Neural progenitor cell (in vitro differentiated cells): ENCODE data around the gene PCDHB13. TPM values are rescaled to one million over a fixed set of nuclear protein-coding genes. Genes with fewer than 3 reads are reported as not detected.
"Not testable (repeated sequence)": the region's sequence is repeated elsewhere in the genome, so short reads cannot be mapped to it uniquely, and the experiment has no call there.

Experiments used
- DNase-seq: peaks from one replicate; pipeline ENCODE4 v3.0.0-alpha.2; 2016; ENCODE audit warnings: low spot score
- H2AFZ ChIP-seq: fragments of 200-600 bp; sonication (generic); replicated peaks from 2 replicates; pipeline ENCODE4 v1.6.1; 2016; ENCODE audit warnings: antibody characterized with exemption
- H3F3A ChIP-seq: fragments of 200-600 bp; sonication (generic); 2 replicates; pipeline ENCODE4 v1.6.1; 2016; ENCODE audit warnings: antibody characterized with exemption, low read depth
- H3K27ac ChIP-seq: fragments of 200-600 bp; sonication (generic); 2 replicates; pipeline ENCODE4 v1.5.1; 2016; ENCODE audit warnings: mild to moderate bottlenecking
- H3K27me3 ChIP-seq: fragments of 200-600 bp; sonication (generic); 2 replicates; pipeline ENCODE4 v1.6.1; 2016; ENCODE audit warnings: mild to moderate bottlenecking, moderate library complexity
- H3K36me3 ChIP-seq: fragments of 200-600 bp; sonication (generic); 2 replicates; pipeline ENCODE4 v1.5.1; 2016
- H3K4me1 ChIP-seq: fragments of 200-600 bp; sonication (generic); 2 replicates; pipeline ENCODE4 v1.6.1; 2016; ENCODE audit warnings: mixed run types
- H3K4me2 ChIP-seq: fragments of 200-600 bp; sonication (generic); 2 replicates; pipeline ENCODE4 v1.6.1; 2016
- H3K4me3 ChIP-seq: fragments of 200-600 bp; sonication (generic); 2 replicates; pipeline ENCODE4 v1.5.1; 2016
- H3K79me2 ChIP-seq: fragments of 200-600 bp; sonication (generic); 2 replicates; pipeline ENCODE4 v1.6.1; 2016; ENCODE audit warnings: low read depth
- H3K9ac ChIP-seq: fragments of 200-600 bp; sonication (generic); 2 replicates; pipeline ENCODE4 v1.6.1; 2016
- H3K9me3 ChIP-seq: fragments of 200-600 bp; sonication (generic); 2 replicates; pipeline ENCODE4 v1.5.1; 2016; ENCODE audit warnings: low read depth
- H4K20me1 ChIP-seq: fragments of 200-600 bp; sonication (generic); 2 replicates; pipeline ENCODE4 v1.6.1; 2016; ENCODE audit warnings: low read depth
- H3K27ac Mint-ChIP-seq: 3 replicates; pipeline ENCODE4 v1.8.0; 2021; ENCODE audit warnings: mixed read lengths
- H3K27me3 Mint-ChIP-seq: 2 replicates; pipeline ENCODE4 v1.8.0; 2022; ENCODE audit warnings: low read depth, mild to moderate bottlenecking, inconsistent platforms, moderate library complexity, mixed read lengths; ENCODE audit not compliant: insufficient read depth
- H3K36me3 Mint-ChIP-seq: 3 replicates; pipeline ENCODE4 v1.8.0; 2021; ENCODE audit warnings: mixed read lengths
- H3K4me1 Mint-ChIP-seq: 3 replicates; pipeline ENCODE4 v1.8.0; 2021; ENCODE audit warnings: mixed read lengths
- H3K4me3 Mint-ChIP-seq: 3 replicates; pipeline ENCODE4 v1.8.0; 2021; ENCODE audit warnings: mild to moderate bottlenecking, moderate library complexity, mixed read lengths
- H3K9me3 Mint-ChIP-seq: 3 replicates; pipeline ENCODE4 v1.8.0; 2020; ENCODE audit warnings: mixed read lengths
- EZH2 ChIP-seq: fragments of 200-600 bp; sonication (generic); IDR thresholded peaks from 2 replicates; pipeline ENCODE4 v1.6.1; 2017; ENCODE audit warnings: antibody characterized with exemption, mild to moderate bottlenecking, moderate library complexity
- EZH2phosphoT487 ChIP-seq: fragments of 200-600 bp; sonication (generic); IDR thresholded peaks from 2 replicates; pipeline ENCODE4 v1.6.1; 2017; ENCODE audit warnings: antibody characterized with exemption
- total RNA-seq: library from RNA; depleted of rRNA; stranded (reverse); fragments of >200 nt; gene quantifications from 2 replicates; pipeline ENCODE4 v1.2.3, GENCODE V29; 2015; ENCODE audit warnings: low replicate concordance
- TF ChIP-seq, protein P1 (sequence below): fragments of 200-600 bp; sonication (generic); IDR thresholded peaks from 2 replicates; pipeline ENCODE4 v1.5.1; 2017; ENCODE audit warnings: antibody characterized with exemption, mild to moderate bottlenecking

Gene PCDHB13
- total RNA-seq, 1 donor from 2014 or later, result 2.4 TPM

DNA sequence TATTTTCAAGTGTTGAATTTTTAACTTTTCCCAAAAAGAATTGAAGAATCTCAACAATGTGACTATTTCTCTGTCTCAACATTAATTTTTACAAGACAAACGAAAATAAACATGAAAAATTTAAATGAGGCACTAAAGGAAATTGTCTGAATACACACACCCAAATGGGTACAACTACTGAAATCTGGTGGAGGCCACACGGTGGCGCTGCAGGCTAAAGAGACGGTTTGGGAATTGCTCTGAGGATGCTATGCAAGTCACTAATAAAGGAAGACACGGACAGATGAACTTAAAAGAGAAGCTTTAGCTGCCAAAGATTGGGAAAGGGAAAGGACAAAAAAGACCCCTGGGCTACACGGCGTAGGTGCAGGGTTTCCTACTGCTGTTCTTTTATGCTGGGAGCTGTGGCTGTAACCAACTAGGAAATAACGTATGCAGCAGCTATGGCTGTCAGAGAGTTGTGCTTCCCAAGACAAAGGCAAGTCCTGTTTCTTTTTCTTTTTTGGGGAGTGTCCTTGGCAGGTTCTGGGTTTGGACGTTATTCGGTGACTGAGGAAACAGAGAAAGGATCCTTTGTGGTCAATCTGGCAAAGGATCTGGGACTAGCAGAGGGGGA is 21.5 kb upstream of the PCDHB13 start, which contains the start of gene PCDHB10:
TSS of gene PCDHB10 (plus strand) at position 244 of the 616 bp plus-strand sequence. CDS start at position 444, 200 bp downstream.
- Histone ChIP-seq H3K9ac (no peak within 1 kb of the TSS), H2AFZ (peak within 1 kb of the TSS; percentile 94), H3K4me1 (no peaks in the 10 kb centered on the region), H4K20me1 (no peaks in the 10 kb centered on the region), H3K27me3 (no peaks in the 10 kb centered on the region), H3K27ac (no peak within 1 kb of the TSS), H3F3A (peaks cover 6% of the 10 kb centered on the region), H3K4me2 (peak within 1 kb of the TSS; percentile 76), H3K4me3 (peak within 1 kb of the TSS; percentile 43), H3K79me2 (no peaks in the 10 kb centered on the region), H3K9me3 (peaks cover 22% of the 10 kb centered on the region), H3K36me3 (peaks cover 9% of the 10 kb centered on the region)
- H3K9me3 Mint-ChIP-seq, result peaks cover 57% of the 10 kb centered on the region
- H3K36me3 Mint-ChIP-seq, result peaks cover 17% of the 10 kb centered on the region
- peak; percentile 80 for DNase-seq
- TF ChIP-seq, protein P1, sequence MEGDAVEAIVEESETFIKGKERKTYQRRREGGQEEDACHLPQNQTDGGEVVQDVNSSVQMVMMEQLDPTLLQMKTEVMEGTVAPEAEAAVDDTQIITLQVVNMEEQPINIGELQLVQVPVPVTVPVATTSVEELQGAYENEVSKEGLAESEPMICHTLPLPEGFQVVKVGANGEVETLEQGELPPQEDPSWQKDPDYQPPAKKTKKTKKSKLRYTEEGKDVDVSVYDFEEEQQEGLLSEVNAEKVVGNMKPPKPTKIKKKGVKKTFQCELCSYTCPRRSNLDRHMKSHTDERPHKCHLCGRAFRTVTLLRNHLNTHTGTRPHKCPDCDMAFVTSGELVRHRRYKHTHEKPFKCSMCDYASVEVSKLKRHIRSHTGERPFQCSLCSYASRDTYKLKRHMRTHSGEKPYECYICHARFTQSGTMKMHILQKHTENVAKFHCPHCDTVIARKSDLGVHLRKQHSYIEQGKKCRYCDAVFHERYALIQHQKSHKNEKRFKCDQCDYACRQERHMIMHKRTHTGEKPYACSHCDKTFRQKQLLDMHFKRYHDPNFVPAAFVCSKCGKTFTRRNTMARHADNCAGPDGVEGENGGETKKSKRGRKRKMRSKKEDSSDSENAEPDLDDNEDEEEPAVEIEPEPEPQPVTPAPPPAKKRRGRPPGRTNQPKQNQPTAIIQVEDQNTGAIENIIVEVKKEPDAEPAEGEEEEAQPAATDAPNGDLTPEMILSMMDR, result peak; percentile 89
- no peak for TF ChIP-seq EZH2
- no peak within 1 kb of the TSS for H3K27ac Mint-ChIP-seq
- H3K4me1 Mint-ChIP-seq, result no peaks in the 10 kb centered on the region
- H3K4me3 Mint-ChIP-seq, result peak within 1 kb of the TSS; percentile 69
- peaks cover 6% of the 10 kb centered on the region for H3K27me3 Mint-ChIP-seq

DNA sequence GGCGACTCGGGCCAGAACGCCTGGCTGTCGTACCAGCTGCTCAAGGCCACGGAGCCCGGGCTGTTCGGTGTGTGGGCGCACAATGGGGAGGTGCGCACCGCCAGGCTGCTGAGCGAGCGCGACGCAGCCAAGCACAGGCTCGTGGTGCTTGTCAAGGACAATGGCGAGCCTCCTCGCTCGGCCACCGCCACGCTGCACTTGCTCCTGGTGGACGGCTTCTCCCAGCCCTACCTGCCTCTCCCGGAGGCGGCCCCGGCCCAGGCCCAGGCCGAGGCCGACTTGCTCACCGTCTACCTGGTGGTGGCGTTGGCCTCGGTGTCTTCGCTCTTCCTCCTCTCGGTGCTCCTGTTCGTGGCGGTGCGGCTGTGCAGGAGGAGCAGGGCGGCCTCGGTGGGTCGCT is 19.4 kb upstream of the PCDHB13 start:
- H3K4me1 ChIP-seq, H3K27me3 Mint-ChIP-seq, H3K27ac Mint-ChIP-seq, H3K27ac ChIP-seq, H3F3A ChIP-seq, H3K4me3 ChIP-seq, H3K9ac ChIP-seq, H4K20me1 ChIP-seq, H3K27me3 ChIP-seq, H3K79me2 ChIP-seq, H3K4me3 Mint-ChIP-seq, DNase-seq, H2AFZ ChIP-seq, H3K4me1 Mint-ChIP-seq, H3K4me2 ChIP-seq: not testable (repeated sequence)
- Mint-ChIP-seq H3K36me3 (peaks cover 13% of the 10 kb centered on the region), H3K9me3 (peaks cover 58% of the 10 kb centered on the region)
- Histone ChIP-seq H3K36me3 (peaks cover 14% of the 10 kb centered on the region), H3K9me3 (peaks cover 22% of the 10 kb centered on the region)

DNA sequence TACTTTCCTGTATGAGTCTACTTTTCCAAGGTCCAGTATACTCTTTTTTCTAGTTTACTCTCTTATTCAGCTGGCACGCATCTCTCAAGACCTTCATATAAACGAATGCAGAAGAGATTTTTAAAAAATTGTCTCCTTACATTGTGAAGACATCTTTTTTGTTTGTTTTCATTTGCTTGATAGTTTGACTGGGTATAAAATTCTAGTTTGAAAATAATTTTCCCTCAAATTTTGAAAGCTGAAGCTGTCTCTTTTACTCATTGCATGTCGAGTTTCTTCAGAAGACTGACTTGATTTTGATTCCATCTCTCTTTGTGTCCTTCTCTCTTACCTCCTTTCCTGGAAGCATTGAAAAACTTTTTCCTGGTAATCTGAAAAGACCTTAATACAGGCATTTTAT is 17.4 kb upstream of the PCDHB13 start:
- no peaks in the 10 kb centered on the region for H4K20me1 ChIP-seq
- H3K4me3 ChIP-seq, result no peak overlapping the region
- peaks cover 11% of the 10 kb centered on the region for H3K36me3 ChIP-seq
- H3F3A ChIP-seq, result peaks cover 6% of the 10 kb centered on the region
- H3K4me2 ChIP-seq, result no peak overlapping the region
- Mint-ChIP-seq H3K27ac (no peak overlapping the region), H3K27me3 (peaks cover 8% of the 10 kb centered on the region), H3K4me3 (no peak overlapping the region), H3K4me1 (no peaks in the 10 kb centered on the region), H3K9me3 (peaks cover 62% of the 10 kb centered on the region), H3K36me3 (peaks cover 18% of the 10 kb centered on the region)
- H3K27me3 ChIP-seq, result peaks cover 17% of the 10 kb centered on the region
- H2AFZ ChIP-seq, result no peak overlapping the region
- peaks cover 22% of the 10 kb centered on the region for H3K9me3 ChIP-seq
- H3K4me1 ChIP-seq, result no peaks in the 10 kb centered on the region
- H3K27ac ChIP-seq, result no peak overlapping the region
- no peaks in the 10 kb centered on the region for H3K79me2 ChIP-seq
- H3K9ac ChIP-seq, result no peak overlapping the region
- no peak for DNase-seq
- TF ChIP-seq, protein P1, result no peak
- TF ChIP-seq EZH2, result no peak
- no peak for TF ChIP-seq EZH2phosphoT487

DNA sequence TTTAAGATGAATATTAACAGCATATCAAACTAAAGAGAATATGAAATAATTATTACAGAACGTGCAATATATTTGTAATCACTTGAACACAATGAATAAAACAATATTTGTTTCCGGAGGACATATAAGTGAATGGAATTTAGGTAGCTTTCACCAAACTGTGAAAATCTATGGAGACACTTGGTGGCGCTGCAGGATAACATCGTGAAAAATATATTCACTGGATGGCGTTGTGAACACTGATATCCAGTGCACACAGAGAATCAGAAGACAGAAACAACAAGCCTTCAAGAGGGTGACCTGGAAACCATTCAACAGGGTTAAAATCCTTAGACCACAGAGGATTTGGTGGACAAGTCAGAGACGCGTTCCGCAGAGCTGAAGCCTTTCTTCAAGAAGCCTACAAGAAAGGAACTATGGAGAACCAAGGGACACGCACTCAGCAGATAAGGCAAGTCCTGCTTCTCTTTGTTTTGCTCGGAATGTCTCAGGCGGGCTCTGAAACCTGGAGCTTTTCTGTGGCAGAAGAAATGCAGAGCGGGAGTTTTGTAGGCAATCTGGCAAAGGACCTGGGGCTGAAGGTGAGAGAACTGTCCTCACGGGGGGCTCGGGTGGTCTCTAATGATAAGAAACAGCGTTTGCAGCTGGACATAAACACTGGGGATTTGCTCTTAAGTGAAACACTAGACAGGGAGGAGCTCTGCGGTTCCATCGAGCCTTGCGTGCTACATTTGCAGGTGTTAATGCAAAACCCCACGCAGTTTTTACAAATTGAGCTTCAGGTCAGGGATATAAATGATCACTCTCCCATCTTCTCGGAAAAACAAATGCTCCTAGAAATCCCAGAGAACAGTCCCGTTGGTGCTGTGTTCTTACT is 14.1 kb upstream of the PCDHB13 start, which contains the start of gene PCDHB11:
TSS of gene PCDHB11 (plus strand) at position 269 of the 877 bp plus-strand sequence. CDS start at position 417, 148 bp downstream.
- Histone ChIP-seq H3K4me1 (no peaks in the 10 kb centered on the region), H3K27ac (no peak within 1 kb of the TSS), H3K79me2 (no peaks in the 10 kb centered on the region), H3K9me3 (peaks cover 17% of the 10 kb centered on the region), H3K36me3 (peaks cover 11% of the 10 kb centered on the region), H2AFZ (no peak within 1 kb of the TSS), H3K27me3 (peaks cover 30% of the 10 kb centered on the region), H3K4me2 (no peak within 1 kb of the TSS), H3K9ac (no peak within 1 kb of the TSS), H4K20me1 (no peaks in the 10 kb centered on the region), H3F3A (no peaks in the 10 kb centered on the region), H3K4me3 (no peak within 1 kb of the TSS)
- Mint-ChIP-seq H3K4me3 (peak within 1 kb of the TSS; percentile 60), H3K4me1 (no peaks in the 10 kb centered on the region), H3K27me3 (peaks cover 8% of the 10 kb centered on the region), H3K9me3 (peaks cover 54% of the 10 kb centered on the region), H3K27ac (peak within 1 kb of the TSS; percentile 83), H3K36me3 (peaks cover 15% of the 10 kb centered on the region)
- peak; percentile 53 for DNase-seq
- TF ChIP-seq EZH2phosphoT487, result no peak
- TF ChIP-seq, protein P1, result peak; percentile 59

DNA sequence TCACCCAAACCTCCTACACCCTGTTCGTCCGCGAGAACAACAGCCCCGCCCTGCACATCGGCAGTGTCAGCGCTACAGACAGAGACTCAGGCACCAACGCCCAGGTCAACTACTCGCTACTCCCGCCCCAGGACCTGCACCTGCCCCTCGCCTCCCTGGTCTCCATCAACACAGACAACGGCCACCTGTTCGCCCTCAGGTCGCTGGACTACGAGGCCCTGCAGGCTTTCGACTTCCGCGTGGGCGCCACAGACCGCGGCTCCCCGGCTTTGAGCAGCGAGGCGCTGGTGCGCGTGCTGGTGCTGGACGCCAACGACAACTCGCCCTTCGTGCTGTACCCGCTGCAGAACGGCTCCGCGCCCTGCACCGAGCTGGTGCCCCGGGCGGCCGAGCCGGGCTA is 12.6 kb upstream of the PCDHB13 start:
- not testable (repeated sequence) for H3K79me2 ChIP-seq, H3K4me2 ChIP-seq, H3K4me1 Mint-ChIP-seq, H3K4me3 ChIP-seq, H3K4me3 Mint-ChIP-seq, DNase-seq, H3K9ac ChIP-seq, H3K27ac ChIP-seq, H3K27me3 Mint-ChIP-seq, H4K20me1 ChIP-seq, H3F3A ChIP-seq, H3K27ac Mint-ChIP-seq, H3K4me1 ChIP-seq, H3K9me3 ChIP-seq, H3K36me3 ChIP-seq, H2AFZ ChIP-seq
- peaks cover 30% of the 10 kb centered on the region for H3K27me3 ChIP-seq
- H3K9me3 Mint-ChIP-seq, result peaks cover 53% of the 10 kb centered on the region
- peaks cover 14% of the 10 kb centered on the region for H3K36me3 Mint-ChIP-seq
